Activated CD4-positive, alpha-beta T cell treated with anti-CD3 and anti-CD28 coated beads, Interleukin-2, amount 10 ng/mL, durations not matched to agents 24 days and 14 days (primary cell): ENCODE results near the gene DENND1A. TPM values are rescaled to one million over a fixed set of nuclear protein-coding genes. Genes with fewer than 3 reads are reported as not detected.
"Not testable (repeated sequence)": the region's sequence is repeated elsewhere in the genome, so short reads cannot be mapped to it uniquely, and the experiment has no call there.

Source experiments
- DNase-seq: peaks from one replicate; pipeline ENCODE4 v3.0.0; 2022
- H3K27ac Mint-ChIP-seq: one replicate; pipeline ENCODE4 v1.8.0; 2022; ENCODE audit warnings: mild to moderate bottlenecking, mixed read lengths
- H3K27me3 Mint-ChIP-seq: one replicate; pipeline ENCODE4 v1.8.0; 2022; ENCODE audit warnings: mixed read lengths
- H3K36me3 Mint-ChIP-seq: one replicate; pipeline ENCODE4 v1.8.0; 2022; ENCODE audit warnings: low read depth, mild to moderate bottlenecking, mixed read lengths
- H3K4me1 Mint-ChIP-seq: one replicate; pipeline ENCODE4 v1.8.0; 2021; ENCODE audit warnings: mixed read lengths
- H3K4me3 Mint-ChIP-seq: one replicate; pipeline ENCODE4 v1.8.0; 2022; ENCODE audit warnings: mild to moderate bottlenecking, moderate library complexity, mixed read lengths
- H3K9me3 Mint-ChIP-seq: one replicate; pipeline ENCODE4 v1.8.0; 2021; ENCODE audit warnings: mixed read lengths
- intact Hi-C: fragments of 100-400 bp; cut with micrococcal nuclease; formaldehyde crosslinking; loops from one replicate; pipeline ENCODE4 v1.15.1; 2023
- total RNA-seq: library from RNA; stranded (reverse); gene quantifications from 2 replicates; pipeline ENCODE4 v1.2.3, GENCODE V29; 2022

Gene DENND1A
- total RNA-seq, 1 donor from 2014 or later: 25.2 TPM

- Mint-ChIP-seq H3K4me3 (no peak overlapping the region), H3K9me3 (no peaks in the 10 kb centered on the region), H3K27me3 (no peaks in the 10 kb centered on the region), H3K27ac (no peak overlapping the region), H3K4me1 (no peaks in the 10 kb centered on the region), H3K36me3 (peaks cover 2% of the 10 kb centered on the region)
- DNase-seq: no peak
- intact Hi-C loops: no loop called here
Observed at GRCh38 chr9:123739902-123740301, 190.0 kb downstream of the DENND1A start.

- Mint-ChIP-seq H3K4me1 (no peaks in the 10 kb centered on the region), H3K4me3 (no peak overlapping the region), H3K9me3 (no peaks in the 10 kb centered on the region), H3K27ac (no peak overlapping the region), H3K27me3 (no peaks in the 10 kb centered on the region), H3K36me3 (peaks cover 2% of the 10 kb centered on the region)
- intact Hi-C loops: no loop called here
- DNase-seq: no peak
Observed at GRCh38 chr9:123739387-123739786, 190.5 kb downstream of the DENND1A start.

GRCh38 chr9:123738648-123739047, 191.3 kb downstream of the DENND1A start:
- no peaks in the 10 kb centered on the region for H3K27me3 Mint-ChIP-seq
- H3K27ac Mint-ChIP-seq: no peak overlapping the region
- no peaks in the 10 kb centered on the region for H3K4me1 Mint-ChIP-seq
- DNase-seq: no peak
- intact Hi-C loops: no loop called here
- no peak overlapping the region for H3K4me3 Mint-ChIP-seq
- no peaks in the 10 kb centered on the region for H3K9me3 Mint-ChIP-seq
- H3K36me3 Mint-ChIP-seq: peaks cover 2% of the 10 kb centered on the region

- Mint-ChIP-seq H3K27me3 (no peaks in the 10 kb centered on the region), H3K4me1 (no peaks in the 10 kb centered on the region), H3K4me3 (no peak overlapping the region), H3K36me3 (peaks cover 2% of the 10 kb centered on the region), H3K27ac (no peak overlapping the region), H3K9me3 (no peaks in the 10 kb centered on the region)
- DNase-seq: no peak
- intact Hi-C loops: no loop called here
Observed at GRCh38 chr9:123735376-123735775, 194.6 kb downstream of the DENND1A start.

GRCh38 chr9:123728571-123728970, 201.4 kb downstream of the DENND1A start:
- H3K4me3 Mint-ChIP-seq, H3K36me3 Mint-ChIP-seq, intact Hi-C loops, DNase-seq, H3K9me3 Mint-ChIP-seq, H3K4me1 Mint-ChIP-seq, H3K27ac Mint-ChIP-seq, H3K27me3 Mint-ChIP-seq: not testable (repeated sequence)

GRCh38 chr9:123727332-123727731, 202.6 kb downstream of the DENND1A start:
- H3K36me3 Mint-ChIP-seq: peaks cover 4% of the 10 kb centered on the region
- DNase-seq: no peak
- peaks cover 3% of the 10 kb centered on the region for H3K4me1 Mint-ChIP-seq
- H3K9me3 Mint-ChIP-seq: peaks cover 7% of the 10 kb centered on the region
- H3K4me3 Mint-ChIP-seq: no peak overlapping the region
- intact Hi-C loops: no loop called here
- H3K27me3 Mint-ChIP-seq: no peaks in the 10 kb centered on the region
- no peak overlapping the region for H3K27ac Mint-ChIP-seq

GRCh38 chr9:123725389-123725788, 204.5 kb downstream of the DENND1A start:
- peaks cover 23% of the 10 kb centered on the region for H3K9me3 Mint-ChIP-seq
- peaks cover 3% of the 10 kb centered on the region for H3K4me1 Mint-ChIP-seq
- no peaks in the 10 kb centered on the region for H3K27me3 Mint-ChIP-seq
- no peak for DNase-seq
- H3K36me3 Mint-ChIP-seq: peaks cover 9% of the 10 kb centered on the region
- H3K4me3 Mint-ChIP-seq: no peak overlapping the region
- no peak overlapping the region for H3K27ac Mint-ChIP-seq
- intact Hi-C loops: no loop called here

GRCh38 chr9:123724211-123724796, 205.6 kb downstream of the DENND1A start:
- Mint-ChIP-seq H3K36me3 (peaks cover 9% of the 10 kb centered on the region), H3K4me1 (peaks cover 3% of the 10 kb centered on the region), H3K27me3 (no peaks in the 10 kb centered on the region), H3K9me3 (peaks cover 30% of the 10 kb centered on the region), H3K27ac (no peak overlapping the region), H3K4me3 (no peak overlapping the region)
- DNase-seq: no peak
- intact Hi-C loops: no loop called here

GRCh38 chr9:123723135-123723875, 206.6 kb downstream of the DENND1A start:
- Mint-ChIP-seq H3K36me3 (peaks cover 9% of the 10 kb centered on the region), H3K27me3 (no peaks in the 10 kb centered on the region), H3K27ac (no peak overlapping the region), H3K4me1 (peaks cover 3% of the 10 kb centered on the region), H3K4me3 (no peak overlapping the region), H3K9me3 (peaks cover 30% of the 10 kb centered on the region)
- intact Hi-C loops: no loop called here
- no peak for DNase-seq

- Mint-ChIP-seq H3K27me3 (no peaks in the 10 kb centered on the region), H3K4me1 (peaks cover 3% of the 10 kb centered on the region), H3K9me3 (peaks cover 30% of the 10 kb centered on the region), H3K4me3 (no peak overlapping the region), H3K36me3 (peaks cover 9% of the 10 kb centered on the region), H3K27ac (no peak overlapping the region)
- DNase-seq: no peak
- intact Hi-C loops: no loop called here
Observed at GRCh38 chr9:123722378-123722777, 207.5 kb downstream of the DENND1A start.

GRCh38 chr9:123718188-123718587, 211.7 kb downstream of the DENND1A start:
- Mint-ChIP-seq H3K27ac (no peak overlapping the region), H3K4me1 (no peaks in the 10 kb centered on the region), H3K27me3 (no peaks in the 10 kb centered on the region), H3K36me3 (peaks cover 5% of the 10 kb centered on the region), H3K4me3 (no peak overlapping the region), H3K9me3 (peaks cover 23% of the 10 kb centered on the region)
- intact Hi-C loops: no loop called here
- DNase-seq: no peak

GRCh38 chr9:123717581-123718175, 212.2 kb downstream of the DENND1A start:
- H3K9me3 Mint-ChIP-seq: peaks cover 23% of the 10 kb centered on the region

GRCh38 chr9:123716339-123716945, 213.5 kb downstream of the DENND1A start:
- H3K27me3 Mint-ChIP-seq: no peaks in the 10 kb centered on the region
- no peak for DNase-seq
- H3K4me1 Mint-ChIP-seq: no peaks in the 10 kb centered on the region
- H3K4me3 Mint-ChIP-seq: no peak overlapping the region
- no peaks in the 10 kb centered on the region for H3K36me3 Mint-ChIP-seq
- intact Hi-C loops: no loop called here
- no peak overlapping the region for H3K27ac Mint-ChIP-seq
- H3K9me3 Mint-ChIP-seq: peaks cover 15% of the 10 kb centered on the region

More at GRCh38 chr9:123717581-123718175, 212.2 kb downstream of the DENND1A start:
- Mint-ChIP-seq H3K4me1 (no peaks in the 10 kb centered on the region), H3K36me3 (peaks cover 5% of the 10 kb centered on the region), H3K27ac (no peak overlapping the region), H3K27me3 (no peaks in the 10 kb centered on the region), H3K4me3 (no peak overlapping the region)
- intact Hi-C loops: no loop called here
- DNase-seq: no peak

GRCh38 chr9:123715258-123715657, 214.7 kb downstream of the DENND1A start:
- H3K27me3 Mint-ChIP-seq: no peaks in the 10 kb centered on the region
- H3K27ac Mint-ChIP-seq: no peak overlapping the region
- peaks cover 6% of the 10 kb centered on the region for H3K9me3 Mint-ChIP-seq
- DNase-seq: no peak
- no peak overlapping the region for H3K4me3 Mint-ChIP-seq
- no peaks in the 10 kb centered on the region for H3K36me3 Mint-ChIP-seq
- intact Hi-C loops: no loop called here
- H3K4me1 Mint-ChIP-seq: no peaks in the 10 kb centered on the region
